HepG2 (cell line): ENCODE measurements around the gene ADIPOR2. TPM values are rescaled to one million over a fixed set of nuclear protein-coding genes. Genes with fewer than 3 reads are reported as not detected.

Experiments
- ARHGAP35 ChIP-seq: sonication (generic); formaldehyde crosslinking; IDR thresholded peaks from 2 replicates; pipeline ENCODE4 v1.9.0; 2022; ENCODE audit warnings: mild to moderate bottlenecking, inconsistent platforms, moderate library complexity, missing genetic modification reagents, borderline replicate concordance
- ARNTL ChIP-seq: sonication (generic); formaldehyde crosslinking; IDR thresholded peaks from 2 replicates; pipeline ENCODE4 v1.4.0; 2020; ENCODE audit warnings: mild to moderate bottlenecking, missing genetic modification reagents
- ATF2 ChIP-seq: sonication (generic); formaldehyde crosslinking; IDR thresholded peaks from 2 replicates; pipeline ENCODE4 v1.4.0; 2020; ENCODE audit warnings: missing genetic modification reagents
- BCL6 ChIP-seq: IDR thresholded peaks from 2 replicates; pipeline ENCODE4 v1.6.1; 2016; ENCODE audit warnings: missing genetic modification reagents, missing compliant biosample characterization
- E2F5 ChIP-seq: sonication (generic); formaldehyde crosslinking; conservative IDR thresholded peaks from 2 replicates; pipeline ENCODE4 v1.4.0; 2020; ENCODE audit warnings: missing genetic modification reagents
- FOXJ3 ChIP-seq: sonication (generic); formaldehyde crosslinking; IDR thresholded peaks from 2 replicates; pipeline ENCODE4 v1.4.0; 2020; ENCODE audit warnings: missing genetic modification reagents, mild to moderate bottlenecking, borderline replicate concordance
- GMEB1 ChIP-seq: sonication (generic); formaldehyde crosslinking; IDR thresholded peaks from 2 replicates; pipeline ENCODE4 v1.5.1; 2020; ENCODE audit warnings: missing genetic modification reagents, mild to moderate bottlenecking, borderline replicate concordance
- GTF3A ChIP-seq: sonication (generic); formaldehyde crosslinking; conservative IDR thresholded peaks from 2 replicates; pipeline ENCODE4 v1.4.0; 2020; ENCODE audit warnings: mild to moderate bottlenecking, missing genetic modification reagents
- MBNL3 ChIP-seq: fragments of 250-450 bp; sonication (Bioruptor Pico); conservative IDR thresholded peaks from 2 replicates; pipeline ENCODE4 v1.8.0; 2022; ENCODE audit warnings: mild to moderate bottlenecking, inconsistent platforms
- MED1 ChIP-seq: sonication (generic); formaldehyde crosslinking; IDR thresholded peaks from 2 replicates; pipeline ENCODE4 v1.4.0; 2020; ENCODE audit warnings: missing genetic modification reagents
- MTA1 ChIP-seq: sonication (generic); formaldehyde crosslinking; IDR thresholded peaks from 2 replicates; pipeline ENCODE4 v1.4.0; 2020; ENCODE audit warnings: missing genetic modification reagents, mild to moderate bottlenecking, borderline replicate concordance
- PRMT3 ChIP-seq: sonication (generic); formaldehyde crosslinking; IDR thresholded peaks from 2 replicates; pipeline ENCODE4 v1.8.1; 2022; ENCODE audit warnings: low read depth, mild to moderate bottlenecking, moderate library complexity, missing genetic modification reagents, borderline replicate concordance
- RARA ChIP-seq: IDR thresholded peaks from 2 replicates; pipeline ENCODE4 v1.6.1; 2016; ENCODE audit warnings: missing genetic modification reagents, missing compliant biosample characterization
- SIN3A ChIP-seq: IDR thresholded peaks from 2 replicates; pipeline ENCODE4 v1.6.1; 2011; ENCODE audit warnings: low read depth, mild to moderate bottlenecking, control low read depth, low read length, borderline replicate concordance
- TEF ChIP-seq: sonication (generic); formaldehyde crosslinking; IDR thresholded peaks from 2 replicates; pipeline ENCODE4 v1.5.0; 2020; ENCODE audit warnings: missing genetic modification reagents
- THAP7 ChIP-seq: sonication (generic); formaldehyde crosslinking; IDR thresholded peaks from 2 replicates; pipeline ENCODE4 v1.8.1; 2023; ENCODE audit warnings: mild to moderate bottlenecking, missing genetic modification reagents
- ZBTB25 ChIP-seq: IDR thresholded peaks from 2 replicates; pipeline ENCODE4 v1.6.1; 2018; ENCODE audit warnings: missing genetic modification reagents
- ZFX ChIP-seq: sonication (generic); formaldehyde crosslinking; IDR thresholded peaks from 2 replicates; pipeline ENCODE4 v1.4.0; 2020; ENCODE audit warnings: mild to moderate bottlenecking, low read depth, missing genetic modification reagents, moderate library complexity
- ZNF143 ChIP-seq: sonication (generic); formaldehyde crosslinking; IDR thresholded peaks from 2 replicates; pipeline ENCODE4 v1.4.0; 2020; ENCODE audit warnings: missing genetic modification reagents
- ZNF234 ChIP-seq: sonication (generic); formaldehyde crosslinking; conservative IDR thresholded peaks from 2 replicates; pipeline ENCODE4 v1.5.1; 2020; ENCODE audit warnings: mild to moderate bottlenecking, missing genetic modification reagents
- ZNF44 ChIP-seq: sonication (generic); formaldehyde crosslinking; IDR thresholded peaks from 2 replicates; pipeline ENCODE4 v1.5.1; 2020; ENCODE audit warnings: mild to moderate bottlenecking, missing genetic modification reagents
- ZNF616 ChIP-seq: sonication (generic); formaldehyde crosslinking; IDR thresholded peaks from 2 replicates; pipeline ENCODE4 v1.5.0; 2020; ENCODE audit warnings: low read depth, mild to moderate bottlenecking, missing genetic modification reagents
- ZNF749 ChIP-seq: sonication (generic); formaldehyde crosslinking; IDR thresholded peaks from 2 replicates; pipeline ENCODE4 v1.8.0; 2022; ENCODE audit warnings: mild to moderate bottlenecking, missing genetic modification reagents, moderate library complexity, borderline replicate concordance
- polyA plus RNA-seq, 8 experiments: library from polyadenylated mRNA; depleted of rRNA in 3 of 8; stranded (reverse) in 7 of 8; unstranded in 1 of 8; fragments of >200 nt; fragmentation: Illumina TruSeq in 4 of 8; extraction: Trizol in 4 of 8; gene quantifications; 2 replicates each; pipeline versions ENCODE4 v1.2.1 to v1.2.3, GENCODE V29; 2011 to 2016; ENCODE audit warnings: low read depth in 4 of 8, missing spikeins in 1 of 8, mixed read lengths in 1 of 8; ENCODE audit not compliant: insufficient read depth in 1 of 8
- total RNA-seq, 5 experiments: library from RNA; depleted of rRNA; stranded (reverse); fragments of >200 nt; fragmentation: Illumina TruSeq; extraction: Trizol; gene quantifications; 2 replicates each; pipeline ENCODE4 v1.2.3, GENCODE V29; 2016; ENCODE audit warnings: low read depth in 1 of 5

ADIPOR2 gene
- total and polyA plus RNA-seq, 2 of the 13 experiments (the other 11 are each of a cell fraction or from before 2014, with no cell fraction given): 35.2 to 52.2 TPM

- TF ChIP-seq THAP7: peak; percentile 47; the same call in 1 of the 2 replicates
- TF ChIP-seq ZNF44 (CRISPR knock-in tag): no peak
- TF ChIP-seq ATF2 (CRISPR knock-in tag): 0 out of 2 replicates have a peak, but pooled peaks have one; percentile 20
- TF ChIP-seq FOXJ3 (CRISPR knock-in tag): no peak
- peak; percentile 65 for TF ChIP-seq ZFX (CRISPR knock-in tag)
- TF ChIP-seq SIN3A: no peak; the same call in 1 of the 2 replicates
- TF ChIP-seq ZBTB25 (CRISPR knock-in tag): peak; percentile 67; the same call in 1 of the 2 replicates
- TF ChIP-seq RARA (CRISPR knock-in tag): no peak; the same call in 1 of the 2 replicates
- TF ChIP-seq MED1 (CRISPR knock-in tag): peak; percentile 82
- peak; percentile 51; the same call in 1 of the 2 replicates for TF ChIP-seq ARNTL
- 0 out of 2 replicates have a peak, but pooled peaks have one; percentile 85 for TF ChIP-seq ZNF749 (CRISPR knock-in tag)
- TF ChIP-seq ARHGAP35 (CRISPR knock-in tag): peak; percentile 32; the same call in 1 of the 2 replicates
- TF ChIP-seq MTA1: no peak
- TF ChIP-seq ZNF234: no peak
- 0 out of 2 replicates have a peak, but pooled peaks have one; percentile 24 for TF ChIP-seq BCL6 (CRISPR knock-in tag)
- peak; percentile 50; the same call in 1 of the 2 replicates for TF ChIP-seq E2F5
- TF ChIP-seq PRMT3: no peak; the same call in 1 of the 2 replicates
- TF ChIP-seq TEF (CRISPR knock-in tag): no peak
- TF ChIP-seq GTF3A: no peak
- no peak for TF ChIP-seq ZNF616
- peak; percentile 89 for TF ChIP-seq ZNF143 (CRISPR knock-in tag)
- peak; percentile 98 for TF ChIP-seq GMEB1 (CRISPR knock-in tag)
- TF ChIP-seq MBNL3 (CRISPR knock-in tag): no peak
These were observed at the start of gene ADIPOR2 (continued) for GRCh38 chr12:1690578-1691122.
